NCI-H774 (cell line): Measurements from ENCODE around the gene KIRREL2.
"Not testable (repeated sequence)": the region's sequence is repeated elsewhere in the genome, so short reads cannot be mapped to it uniquely, and the experiment has no call there.

ENCODE experiments used
- DNase-seq: peaks from one replicate; lab custom pipeline; 2025; lab: John Stamatoyannopoulos, UW

The KIRREL2 gene

GRCh38 chr19:35856546-35857149 is at the start of gene KIRREL2:
TSS of gene KIRREL2 (plus strand) at chr19:35856911. CDS start at chr19:35857120, 209 bp downstream.
- DNase-seq, result no peak

- no peak for DNase-seq
Measured at GRCh38 chr19:35807633-35808032, 49.1 kb upstream of the KIRREL2 start.

DNA sequence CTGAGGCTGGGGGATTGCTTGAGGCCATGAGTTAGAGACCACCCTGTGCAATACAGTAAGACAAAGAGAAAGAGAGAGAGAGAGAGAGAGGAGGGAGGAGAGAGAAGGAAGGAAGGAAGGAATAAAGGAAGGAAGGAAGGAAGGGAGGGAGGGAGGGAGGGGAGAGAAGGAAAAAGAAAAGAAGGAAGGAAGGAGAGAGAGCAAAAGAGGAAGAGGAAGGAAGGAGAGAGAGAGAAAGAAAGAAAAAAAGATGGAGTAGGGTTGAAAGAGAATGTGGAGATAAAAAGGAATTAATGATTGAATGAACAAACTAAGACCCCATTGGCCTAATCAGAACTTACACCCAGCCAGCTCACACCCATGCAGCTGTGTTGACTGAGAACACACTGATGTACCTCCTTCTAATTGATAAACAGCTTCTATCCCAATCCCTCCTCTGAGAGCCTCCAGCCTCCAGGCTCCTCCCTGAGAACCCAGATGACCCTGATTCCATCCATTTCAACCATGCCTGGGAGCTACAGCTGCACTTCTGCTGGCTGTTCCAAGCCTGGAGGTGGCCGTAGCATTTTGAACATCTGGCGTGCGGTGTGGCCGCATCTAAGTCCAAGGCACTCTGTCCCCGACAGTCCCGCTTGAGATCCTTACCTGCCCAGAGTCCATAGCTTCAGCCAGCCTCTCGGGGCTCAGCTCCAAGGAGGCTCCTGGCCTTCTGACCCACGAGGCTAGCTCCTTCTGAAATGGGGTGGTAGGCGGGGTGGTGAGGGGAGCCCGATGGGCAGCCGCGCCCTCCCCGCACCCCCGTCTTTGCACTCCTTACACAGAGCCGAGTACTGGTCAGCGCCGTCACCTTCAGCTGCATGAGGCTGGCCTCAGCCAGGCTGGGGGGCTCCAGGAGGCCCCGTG is 45.1 kb upstream of the KIRREL2 start:
- no peak for DNase-seq

DNA sequence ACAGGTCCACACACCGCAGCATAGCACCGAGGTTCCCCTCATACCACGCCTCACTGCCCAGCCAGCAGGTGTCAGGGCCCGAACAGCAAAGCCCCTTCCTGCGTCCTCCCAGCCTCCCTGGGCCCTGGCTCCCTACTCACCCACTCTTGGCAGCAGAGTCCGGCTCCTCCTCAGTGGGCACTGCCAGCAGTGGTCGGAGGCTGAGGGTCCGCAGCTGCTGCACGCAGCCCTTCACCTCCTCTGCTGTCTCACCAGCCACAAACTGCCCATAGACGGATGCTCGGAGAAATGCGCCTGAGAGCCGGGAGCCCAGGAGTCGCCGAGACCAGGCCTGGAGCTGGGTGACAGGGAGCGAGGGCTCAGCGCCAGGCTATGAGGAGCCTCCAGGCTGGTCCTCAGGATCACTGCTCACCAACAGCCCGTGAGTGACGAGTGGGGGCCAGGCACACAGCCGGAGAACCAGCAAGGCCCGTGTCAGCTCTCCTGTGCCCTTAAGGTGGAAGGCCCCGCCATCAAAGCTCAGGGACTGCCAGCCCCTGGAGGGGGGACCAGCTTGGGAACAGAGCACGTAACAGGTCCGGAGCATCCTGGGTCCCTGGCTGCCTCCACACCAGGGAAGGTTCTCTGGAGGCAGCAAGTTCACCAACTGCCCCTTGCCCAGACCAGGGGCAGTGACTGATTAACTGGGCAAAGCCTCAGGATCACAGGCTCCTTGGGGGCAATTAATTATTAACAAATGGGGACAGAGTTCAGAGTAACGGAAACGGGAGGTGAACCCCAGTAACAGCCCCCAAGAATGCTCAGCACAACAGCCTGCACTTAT is 44.3 kb upstream of the KIRREL2 start, which contains the start of gene PRODH2:
Gene PRODH2, minus strand, starts transcription at position 626 of the 823 bp plus-strand sequence. Its CDS starts 40 bp downstream, at position 586.
- no peak for DNase-seq

DNA sequence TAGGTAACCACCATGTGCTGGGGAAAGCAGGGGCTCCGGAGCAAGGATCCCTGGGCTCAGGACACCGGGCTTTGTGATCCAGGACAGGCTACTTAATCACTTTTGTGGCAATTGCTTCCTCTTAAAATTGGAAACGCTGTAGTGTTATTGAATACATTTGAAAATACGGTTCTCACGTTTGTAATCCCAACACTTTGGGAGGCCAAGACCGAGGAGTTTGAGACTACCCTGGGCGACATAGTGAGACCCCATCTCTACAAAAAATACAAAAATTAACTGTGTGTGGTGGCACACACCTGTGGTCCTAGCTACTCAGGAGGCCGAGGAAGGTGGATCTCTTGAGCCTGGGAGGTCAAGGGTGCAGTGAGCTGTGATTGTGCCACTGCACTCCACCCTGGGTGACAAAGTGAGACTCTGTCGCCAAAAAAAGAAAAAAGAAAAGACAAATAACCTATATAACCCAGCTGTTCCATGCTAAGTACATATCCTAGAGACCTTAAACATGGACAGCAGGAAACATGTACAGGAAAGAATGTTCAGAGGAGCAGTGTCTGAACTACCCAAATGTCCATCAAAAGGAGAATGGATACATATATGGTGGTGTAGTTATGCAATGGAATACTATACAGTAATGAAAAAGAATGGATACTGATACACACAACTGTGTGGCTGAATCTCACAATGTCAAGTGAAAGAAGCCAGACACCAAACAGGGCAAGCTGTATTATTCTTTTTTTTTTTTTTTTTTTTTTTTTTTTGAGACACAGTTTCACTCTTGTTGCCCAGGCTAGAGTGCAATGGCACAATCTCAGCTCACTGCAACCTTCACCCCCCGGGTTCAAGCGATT is 43.4 kb upstream of the KIRREL2 start:
- DNase-seq, result no peak

GRCh38 chr19:35816262-35816661 is 40.4 kb upstream of the KIRREL2 start:
- DNase-seq, result no peak

- DNase-seq, result no peak
Measured at GRCh38 chr19:35816846-35817245, 39.9 kb upstream of the KIRREL2 start.

DNA sequence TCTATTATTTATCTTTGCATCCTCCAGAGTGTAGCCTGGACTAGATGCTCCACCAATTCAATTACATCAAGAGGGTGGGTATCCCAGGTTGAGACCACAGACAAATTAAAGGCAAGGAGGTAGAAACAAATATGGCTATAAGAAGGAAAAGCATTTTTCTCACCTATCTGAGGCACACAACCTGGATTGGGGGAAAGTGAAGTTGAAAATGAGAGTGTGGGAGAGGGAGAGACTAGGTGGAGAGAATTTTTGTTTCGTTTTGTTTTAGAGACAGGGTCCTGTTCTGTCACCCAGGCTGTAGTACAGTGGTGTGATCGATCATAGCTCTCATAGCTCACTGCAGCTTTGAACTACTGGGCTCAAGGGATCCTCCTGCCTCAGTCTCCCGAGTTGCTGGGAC is 38.3 kb upstream of the KIRREL2 start:
- no peak for DNase-seq

- no peak for DNase-seq
Measured at GRCh38 chr19:35822579-35822978, 34.1 kb upstream of the KIRREL2 start.

- DNase-seq, result no peak
Measured at GRCh38 chr19:35824150-35824549, 32.6 kb upstream of the KIRREL2 start.

DNA sequence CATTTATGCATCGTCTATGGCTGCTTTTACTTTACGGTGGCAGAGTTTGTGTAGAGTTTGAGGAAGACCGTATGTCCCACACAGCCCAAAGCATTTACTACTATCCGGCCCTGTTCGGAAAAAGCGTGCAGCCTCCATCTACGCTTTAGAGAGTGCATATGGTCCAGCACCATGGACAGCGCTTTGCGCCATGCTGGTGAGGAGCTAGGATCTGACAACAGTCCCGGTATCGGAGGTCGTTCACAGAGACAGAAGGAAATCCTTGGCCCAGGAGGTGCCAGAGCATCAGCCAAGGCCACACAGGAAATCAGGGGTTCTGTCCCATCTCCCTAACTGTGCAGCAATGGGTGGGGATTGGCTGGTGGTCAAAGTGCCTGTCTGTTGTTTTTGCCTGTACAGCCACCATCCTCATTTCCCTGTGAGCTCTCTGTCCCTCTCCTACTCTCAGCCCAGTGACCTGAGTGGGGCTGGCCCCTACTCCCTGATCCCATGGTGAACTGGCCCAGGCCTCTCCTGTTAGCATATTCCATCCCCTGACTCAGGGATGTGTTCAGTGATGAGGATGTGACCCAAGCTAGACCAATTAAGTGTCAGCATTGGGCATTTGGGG is 27.9 kb upstream of the KIRREL2 start:
- no peak for DNase-seq

GRCh38 chr19:35830986-35831385 is 25.7 kb upstream of the KIRREL2 start:
- DNase-seq, result no peak

GRCh38 chr19:35832054-35832453 is 24.7 kb upstream of the KIRREL2 start:
- no peak for DNase-seq

DNA sequence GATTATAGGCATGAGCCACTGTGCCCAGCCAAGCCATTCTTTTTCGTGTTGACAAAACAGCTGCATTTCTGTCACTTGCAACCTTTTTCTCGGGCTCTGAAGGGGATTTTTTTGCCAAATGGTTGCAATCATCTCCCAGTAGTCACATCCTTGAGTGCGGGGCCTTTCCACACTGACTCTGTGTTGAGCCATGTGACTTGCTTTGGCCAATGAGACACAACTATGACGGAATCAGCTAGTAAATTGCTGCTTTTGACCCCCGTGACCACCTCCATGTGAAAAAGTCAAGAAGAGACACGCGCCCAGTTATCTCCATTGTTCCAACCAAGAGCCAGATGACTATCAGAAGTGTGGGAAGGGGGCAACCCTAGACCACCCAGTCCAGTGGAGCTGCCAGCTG is 22.7 kb upstream of the KIRREL2 start:
- DNase-seq, result no peak

DNA sequence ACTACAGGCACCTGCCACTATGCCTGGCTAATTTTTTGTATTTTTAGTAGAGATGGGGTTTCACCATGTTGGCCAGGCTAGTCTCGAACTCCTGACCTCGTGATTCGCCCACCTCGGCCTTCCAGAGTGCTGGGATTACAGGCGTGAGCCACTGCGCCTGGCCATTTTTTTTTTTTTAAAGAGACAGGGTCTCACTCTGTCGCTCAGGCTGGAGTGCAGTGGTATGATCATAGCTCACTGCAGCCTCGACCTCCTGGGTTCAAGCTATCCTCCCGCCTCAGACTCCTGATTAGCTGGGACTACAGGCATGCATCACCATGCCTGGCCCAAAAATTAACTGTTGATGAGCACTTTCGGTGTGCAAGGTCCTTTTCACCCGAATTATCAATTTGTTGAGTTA is 20.6 kb upstream of the KIRREL2 start:
- DNase-seq, result not testable (repeated sequence)

DNA sequence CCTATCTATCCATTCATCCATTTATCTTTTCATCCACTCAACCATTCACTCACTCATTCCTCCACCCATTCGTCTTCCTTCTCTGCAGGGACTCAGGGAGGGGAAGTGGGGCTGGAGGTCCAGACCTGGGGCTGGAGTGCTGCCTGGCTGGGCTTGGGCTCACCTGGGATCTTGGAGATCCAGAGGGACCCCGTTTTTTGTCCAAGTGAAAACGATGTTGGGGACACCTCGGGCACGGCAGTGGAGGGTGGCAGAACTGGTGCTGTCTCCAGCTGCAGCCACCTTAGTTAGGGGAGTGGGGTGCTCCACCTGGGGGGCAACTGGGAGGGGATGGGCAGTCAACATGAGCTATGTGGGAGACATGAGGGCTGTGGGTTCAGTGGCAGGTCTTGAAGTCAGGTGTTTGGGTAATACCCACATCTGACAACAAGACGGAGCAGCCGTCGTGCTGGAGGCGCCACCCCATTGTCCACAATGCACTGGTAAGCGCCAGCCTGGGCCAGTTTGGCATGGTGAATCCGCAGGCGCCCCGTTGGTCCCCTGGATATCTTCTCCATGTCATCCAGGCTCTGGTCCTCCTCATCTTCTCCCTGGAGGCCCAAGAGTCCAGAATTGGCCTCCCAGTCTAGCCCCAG is 14.6 kb upstream of the KIRREL2 start:
- no peak for DNase-seq

DNA sequence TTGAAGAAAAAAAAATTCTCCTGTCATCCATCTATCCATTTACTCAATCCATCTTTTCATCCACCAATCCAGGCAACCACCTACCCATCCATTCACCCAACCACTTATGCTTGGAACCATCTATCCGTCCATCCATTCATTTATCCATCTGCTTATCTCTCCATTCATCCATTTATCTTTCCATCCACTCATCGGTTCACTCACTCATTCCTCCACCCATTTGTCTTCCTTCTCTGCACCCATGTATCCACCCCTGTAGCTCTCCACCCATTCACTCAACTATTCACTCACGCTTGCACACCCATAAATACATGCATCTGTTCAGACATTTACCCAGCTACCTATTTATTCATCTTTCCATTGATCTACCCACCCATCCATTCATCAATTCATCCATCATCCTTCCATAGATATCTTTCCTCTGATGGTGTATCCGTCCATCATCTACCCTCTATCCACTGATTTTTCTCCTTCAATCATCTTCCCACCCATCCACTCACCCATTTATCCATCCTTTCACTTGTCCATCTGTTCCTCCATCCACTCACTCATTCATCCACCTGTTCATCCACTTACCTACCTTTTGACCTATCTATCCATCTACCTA is 13.9 kb upstream of the KIRREL2 start:
- DNase-seq, result no peak

GRCh38 chr19:35843676-35844481 is 12.8 kb upstream of the KIRREL2 start:
- peak; percentile 60 for DNase-seq

- no peak for DNase-seq
Measured at GRCh38 chr19:35844482-35845214, 12.1 kb upstream of the KIRREL2 start.
